Lung microvascular endothelial cell (primary cell): ENCODE results near the gene FLVCR2. TPM values are rescaled to one million over a fixed set of nuclear protein-coding genes. Genes with fewer than 3 reads are reported as not detected.
"Not testable (repeated sequence)": the region's sequence is repeated elsewhere in the genome, so short reads cannot be mapped to it uniquely, and the experiment has no call there.

ENCODE experiments used
- DNase-seq, 2 donors: peaks; one replicate each; pipeline versions ENCODE4 v3.0.0 to v3.0.0-alpha.2; 2010; ENCODE audit warnings: low read depth in 2 of 2
- total RNA-seq: library from RNA; depleted of rRNA; stranded (reverse); fragments of >200 nt; gene quantifications from 2 replicates; pipeline ENCODE4 v1.2.1, GENCODE V29; 2014

The FLVCR2 gene
- total RNA-seq, 1 donor from 2014 or later = 0.79 TPM

DNA sequence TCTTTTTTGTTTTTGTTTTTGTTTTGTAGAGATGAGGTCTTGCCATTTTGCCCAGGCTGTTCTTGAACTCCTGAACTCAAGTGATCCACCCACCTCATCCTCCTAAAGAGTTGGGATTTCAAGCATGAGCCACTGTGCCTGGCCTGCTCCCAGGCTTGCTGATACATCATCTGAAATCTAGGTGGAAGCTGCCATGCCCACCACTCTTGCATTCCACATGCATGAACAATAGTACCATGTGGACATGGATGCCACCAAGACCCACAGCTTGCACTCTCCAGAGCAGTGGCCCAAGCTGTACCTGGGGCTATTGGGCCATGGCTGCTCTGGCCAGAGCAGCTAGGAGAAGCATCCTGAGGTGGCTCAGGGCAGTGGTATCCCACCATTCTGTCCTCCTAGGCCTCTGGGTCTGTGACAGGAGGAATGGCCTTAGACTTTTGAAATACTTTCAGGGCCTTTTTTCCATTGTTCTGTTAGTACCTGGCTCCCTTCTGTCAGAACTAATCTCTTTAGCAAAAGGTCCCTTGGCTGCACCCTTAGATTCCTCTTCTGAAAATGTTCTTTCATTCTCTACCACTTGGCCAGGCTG, 13.7 kb downstream of the FLVCR2 start:
- DNase-seq = no peak

- no peak for DNase-seq
Observed at GRCh38 chr14:75595226-75595625, 16.8 kb downstream of the FLVCR2 start.

- DNase-seq = no peak
Observed at GRCh38 chr14:75597149-75597548, 18.7 kb downstream of the FLVCR2 start.

- DNase-seq = not testable (repeated sequence)
Observed at GRCh38 chr14:75600100-75600499, 21.7 kb downstream of the FLVCR2 start.

DNA sequence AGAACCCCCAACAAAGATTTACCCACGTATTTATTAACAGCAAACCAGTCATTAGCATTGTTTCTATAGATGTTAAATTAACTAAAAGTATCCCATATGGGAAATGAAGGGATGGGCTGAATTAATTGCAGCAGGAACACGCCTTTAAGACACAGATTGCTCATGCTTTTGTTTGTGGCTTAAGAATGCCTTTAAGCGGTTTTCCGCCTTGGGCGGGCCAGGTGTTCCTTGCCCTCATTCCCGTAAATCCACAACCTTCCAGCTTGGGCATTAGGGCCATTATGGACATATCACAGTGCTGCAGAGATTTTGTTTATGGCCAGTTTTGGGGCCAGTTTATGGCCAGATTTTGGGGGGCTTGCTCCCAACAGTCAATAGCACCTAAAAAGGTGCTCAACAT, 22.6 kb downstream of the FLVCR2 start:
- not testable (repeated sequence) for DNase-seq

DNA sequence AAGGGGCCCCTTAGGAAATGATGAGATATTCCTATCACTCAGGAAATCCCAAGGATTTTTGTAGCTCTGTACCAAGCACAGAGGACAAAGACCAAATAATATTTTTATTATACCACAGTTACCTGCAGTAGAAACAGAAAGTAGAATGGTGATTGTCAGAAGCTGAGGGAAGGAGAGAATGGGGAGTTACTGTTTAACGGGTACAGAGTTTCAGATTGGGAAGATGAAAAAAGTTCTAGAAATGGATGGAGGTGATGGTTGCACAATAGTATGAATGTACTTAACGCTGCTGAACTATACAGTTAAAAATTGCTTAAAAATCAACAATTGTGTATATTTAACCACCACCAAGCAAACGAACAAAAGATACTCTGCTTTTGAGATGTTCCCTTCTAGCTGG, 24.1 kb downstream of the FLVCR2 start:
- DNase-seq = no peak

DNA sequence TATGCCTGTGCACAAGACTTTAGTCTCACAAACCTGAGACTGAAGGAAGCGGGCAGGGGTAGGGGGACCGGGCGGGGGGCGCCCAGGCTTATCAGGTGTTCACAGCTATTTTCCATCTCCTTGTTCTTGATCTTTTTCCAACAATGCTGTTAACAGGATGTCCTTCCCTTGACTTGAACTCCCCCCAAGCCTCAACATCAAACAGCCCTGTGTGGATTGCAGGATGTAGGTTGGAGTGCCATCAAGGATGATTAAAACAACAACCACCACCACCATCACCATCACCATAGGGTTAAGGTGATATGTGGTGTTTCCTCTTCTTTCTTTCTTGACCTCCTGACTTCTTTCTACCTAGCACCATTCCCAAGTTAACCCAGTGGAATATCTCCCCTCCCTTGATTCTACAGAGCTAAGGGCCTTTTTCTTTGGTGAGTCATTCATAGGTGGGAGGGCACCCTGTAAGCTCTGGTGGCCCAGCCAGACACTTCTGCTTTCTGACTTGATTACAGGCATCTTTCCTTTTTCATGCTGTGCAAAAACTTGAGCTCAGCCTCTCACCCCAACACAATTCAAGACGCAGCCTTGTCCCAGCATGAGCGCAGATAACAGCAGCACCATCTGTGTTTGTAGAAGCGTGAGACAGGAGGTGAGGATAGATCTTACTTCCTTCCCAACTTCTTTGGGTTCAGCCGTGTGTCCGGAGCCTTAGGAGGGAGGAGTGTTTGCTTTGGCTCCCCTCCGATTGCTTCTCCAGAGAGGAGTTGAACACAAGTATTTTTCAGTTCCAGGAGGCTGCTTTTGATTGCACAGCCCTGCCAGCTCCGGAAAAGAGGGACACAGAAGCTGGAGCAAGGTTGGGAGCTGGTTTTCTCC, 26.8 kb downstream of the FLVCR2 start:
- DNase-seq = peak; percentile 2 to 69

- no peak for DNase-seq
Observed at GRCh38 chr14:75605916-75606315, 27.5 kb downstream of the FLVCR2 start.

DNA sequence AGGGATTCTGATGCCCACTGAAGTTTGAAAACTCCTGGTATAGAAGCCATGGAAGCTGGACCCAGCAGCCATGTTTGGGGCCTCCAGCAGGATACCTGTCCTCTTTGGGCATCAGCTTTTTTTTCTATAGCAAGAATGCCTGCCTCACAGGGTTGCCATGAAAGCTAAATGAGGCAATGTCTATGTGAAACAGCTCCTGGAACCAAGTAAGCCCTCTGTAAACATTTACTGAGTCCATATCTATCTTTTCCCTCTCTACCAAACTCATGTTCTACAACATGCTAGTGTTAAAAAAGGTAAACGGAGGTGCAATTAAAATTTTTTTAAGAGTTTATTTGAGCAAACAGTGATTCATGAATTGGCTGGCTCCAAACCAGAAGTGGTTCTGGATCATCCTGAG, 28.6 kb downstream of the FLVCR2 start:
- no peak for DNase-seq

DNA sequence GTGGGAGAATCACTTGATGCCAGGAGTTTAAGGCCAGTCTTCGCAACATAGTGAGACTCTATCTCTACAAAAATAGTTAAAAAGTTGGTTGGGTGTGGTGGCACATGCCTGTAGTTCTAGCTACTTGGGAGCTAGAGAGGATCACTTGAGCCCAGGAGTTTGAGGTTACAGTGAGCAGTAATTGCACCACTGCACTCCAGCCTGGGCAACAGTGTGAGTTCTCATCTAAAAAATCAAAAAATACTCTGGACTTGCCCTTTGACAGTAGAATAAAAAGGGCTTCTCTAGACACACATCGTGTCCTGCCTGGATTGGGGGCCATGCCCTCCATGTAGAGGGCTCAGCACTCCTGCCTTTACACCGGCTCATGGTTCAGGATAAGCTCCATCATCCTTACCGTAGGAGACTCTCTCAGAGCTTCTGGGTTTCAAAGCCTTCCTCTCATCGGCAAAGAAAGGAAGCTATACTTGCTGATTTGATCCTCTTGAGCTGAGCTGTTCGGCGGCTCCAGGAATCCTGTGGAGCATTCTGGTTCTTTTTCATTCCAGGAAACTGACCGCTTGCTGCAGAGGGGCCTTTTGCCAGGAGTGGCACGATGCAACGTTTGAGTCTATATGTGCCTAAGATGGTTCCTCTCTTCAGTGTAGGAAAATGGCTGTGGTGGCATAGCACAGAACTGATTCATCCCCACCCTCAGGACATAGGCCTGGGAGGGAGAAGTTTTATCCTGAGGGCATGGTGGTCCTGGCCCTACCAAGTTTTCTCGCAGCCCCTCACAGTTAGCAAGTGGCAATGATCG, 29.6 kb downstream of the FLVCR2 start:
- no peak for DNase-seq

DNA sequence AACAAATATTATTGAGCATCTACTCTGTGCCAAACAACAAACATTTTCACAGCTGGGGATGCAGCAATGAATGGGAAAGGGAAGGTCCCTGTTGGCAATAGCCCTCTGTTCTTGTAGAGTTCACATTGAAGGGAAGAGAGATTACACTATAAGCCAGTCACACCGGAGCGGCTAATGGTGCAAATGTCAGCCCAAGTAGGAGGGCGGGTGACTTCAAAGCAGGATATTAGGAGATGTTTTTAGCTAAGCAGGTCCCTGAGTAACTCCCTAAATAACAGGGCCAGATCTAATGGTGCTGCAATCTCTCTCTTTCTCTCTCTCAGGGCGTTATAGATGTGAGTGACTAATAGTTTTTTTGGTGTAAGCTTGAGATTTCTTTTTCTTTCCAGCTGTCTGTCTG, 30.7 kb downstream of the FLVCR2 start:
- no peak for DNase-seq

- DNase-seq = no peak
Observed at GRCh38 chr14:75609606-75610475, 31.4 kb downstream of the FLVCR2 start.

DNA sequence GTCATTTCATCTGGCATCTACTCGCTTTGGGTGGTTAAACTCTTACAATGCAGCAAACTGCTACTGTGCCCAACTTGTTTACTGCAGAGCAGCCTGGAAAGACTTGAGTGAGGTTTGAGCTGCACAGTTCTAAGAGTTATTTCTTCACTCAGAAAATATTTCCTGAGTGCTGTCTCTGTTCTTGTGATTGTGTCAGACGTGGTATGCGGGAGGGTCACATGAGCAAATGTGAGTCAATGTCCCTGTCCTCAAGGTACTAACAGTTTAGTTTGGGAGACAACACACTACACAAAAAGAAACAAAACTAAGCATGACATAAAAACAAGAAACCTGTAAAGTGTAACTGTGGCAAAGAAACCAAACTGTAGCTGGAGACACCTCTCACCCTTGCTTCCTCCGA, 32.4 kb downstream of the FLVCR2 start:
- no peak for DNase-seq

DNA sequence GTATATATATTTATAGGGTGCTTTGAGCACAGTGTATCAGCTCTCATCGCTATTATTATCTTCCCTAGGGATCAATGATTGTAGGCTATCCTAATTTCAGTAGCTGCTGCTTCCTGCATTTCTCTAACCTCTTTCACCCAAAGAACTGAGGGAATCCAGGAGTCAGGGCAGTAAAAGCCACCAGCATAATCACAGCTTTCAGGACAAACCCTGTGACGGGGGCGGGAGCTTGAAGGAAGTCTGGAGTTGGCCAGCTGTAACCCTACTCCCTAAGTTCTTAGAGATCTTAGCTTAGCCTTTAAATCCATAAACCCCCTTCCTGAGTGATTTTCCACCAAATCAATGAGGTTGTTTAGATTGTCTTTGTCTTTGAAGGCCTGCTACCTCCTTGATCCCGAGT, 33.7 kb downstream of the FLVCR2 start:
- DNase-seq = no peak

DNA sequence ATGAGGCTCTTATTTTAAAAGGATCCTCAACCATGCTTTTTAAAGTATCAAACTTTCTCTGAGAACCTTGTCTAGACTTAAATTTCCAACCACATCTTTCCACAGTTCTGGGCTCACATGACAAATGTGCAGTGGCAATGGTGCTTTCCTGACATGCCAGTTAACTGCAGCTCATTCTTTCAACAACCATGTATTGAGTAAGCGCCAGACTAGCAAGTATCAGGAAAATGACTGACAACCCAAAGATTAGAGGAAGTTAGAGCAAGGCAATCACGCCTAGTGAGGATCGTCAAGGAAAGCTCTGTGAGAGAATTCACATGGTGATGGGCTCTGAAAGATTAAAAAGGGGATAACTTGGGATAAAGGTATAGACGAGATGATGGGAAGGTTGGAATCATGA, 35.8 kb downstream of the FLVCR2 start:
- DNase-seq = no peak

DNA sequence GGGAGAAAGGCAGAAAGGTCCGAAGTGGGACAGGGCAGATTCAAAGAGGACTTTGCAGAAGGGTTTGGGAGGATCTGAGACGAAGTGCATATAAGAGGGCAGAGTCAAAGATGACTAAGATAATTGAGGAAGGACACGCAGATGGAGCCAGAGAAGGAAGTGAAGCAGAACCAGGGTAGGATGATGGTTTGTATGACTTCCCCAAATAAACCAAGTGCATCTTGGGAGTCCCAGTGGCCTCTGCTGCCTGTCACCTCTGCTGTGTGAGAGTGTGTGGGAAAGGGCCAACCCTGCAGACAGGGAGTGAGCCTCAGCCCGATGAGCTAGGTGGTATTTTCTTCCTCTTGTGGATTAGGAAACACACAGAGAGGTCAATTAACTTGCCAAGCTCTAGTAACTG, 36.8 kb downstream of the FLVCR2 start:
- no peak for DNase-seq

DNA sequence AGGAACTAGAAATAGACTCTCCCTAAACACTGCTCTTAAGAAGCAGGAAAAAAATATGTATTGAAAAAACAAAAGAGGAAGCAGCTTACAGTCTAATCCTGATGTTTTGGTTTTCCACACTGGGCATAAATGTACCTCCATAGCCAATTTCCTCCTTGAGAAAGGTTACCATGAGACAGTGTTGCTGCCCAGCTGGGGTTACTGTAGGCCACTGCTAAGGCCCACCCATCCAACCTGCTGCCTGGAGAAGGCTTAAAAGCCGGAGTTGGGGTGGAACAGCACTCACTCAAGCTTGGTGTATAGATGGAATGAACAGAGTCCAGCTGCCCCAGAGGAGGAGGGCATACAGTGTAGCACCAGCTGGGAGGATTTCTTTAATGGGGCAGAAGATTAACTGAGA, 41.1 kb downstream of the FLVCR2 start:
- no peak for DNase-seq

DNA sequence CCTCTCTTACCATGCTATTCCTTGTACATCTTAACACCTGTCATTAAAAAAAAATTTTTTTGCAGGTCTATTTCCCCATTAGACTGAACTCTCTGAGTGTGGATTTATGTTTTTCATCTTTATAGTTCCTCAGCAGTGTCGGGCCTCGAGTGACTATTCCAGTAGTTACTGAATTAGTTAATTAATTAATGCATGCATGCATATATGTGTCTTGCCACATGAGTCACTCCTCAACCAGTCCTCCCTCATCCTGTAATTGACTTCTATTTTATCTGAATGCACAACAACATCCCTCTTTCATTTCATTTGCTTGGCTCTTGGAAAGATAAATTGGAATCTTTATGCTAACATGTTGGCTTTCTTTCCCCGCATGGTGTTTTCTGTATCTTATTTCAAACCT, 46.6 kb downstream of the FLVCR2 start:
- no peak for DNase-seq

GRCh38 chr14:75626396-75626795, 48.0 kb downstream of the FLVCR2 start:
- DNase-seq = no peak

GRCh38 chr14:75626863-75627262, 48.4 kb downstream of the FLVCR2 start:
- no peak for DNase-seq

- no peak for DNase-seq
Observed at GRCh38 chr14:75627406-75627805, 49.0 kb downstream of the FLVCR2 start.
